Neuronal stem cell (in vitro differentiated cells): Measurements from ENCODE around the gene ZC3H7B.
"Not testable (repeated sequence)": the region's sequence is repeated elsewhere in the genome, so short reads cannot be mapped to it uniquely, and the experiment has no call there.

ENCODE experiments used
- DNase-seq: peaks from one replicate; pipeline ENCODE4 v3.0.0-alpha.2; 2013; ENCODE audit warnings: low spot score
- H2AFZ ChIP-seq: one replicate; pipeline ENCODE4 v1.6.1; 2013; ENCODE audit warnings: mild to moderate bottlenecking, low read length, inconsistent platforms
- H2AK5ac ChIP-seq: 2 replicates; pipeline ENCODE4 v1.6.1; 2013; ENCODE audit warnings: low read depth, mild to moderate bottlenecking, inconsistent platforms, low read length, moderate library complexity, mixed read lengths
- H2BK120ac ChIP-seq: 2 replicates; pipeline ENCODE4 v1.6.1; 2013; ENCODE audit warnings: low read depth, mild to moderate bottlenecking, inconsistent platforms, low read length, moderate library complexity, mixed read lengths
- H2BK12ac ChIP-seq: one replicate; pipeline ENCODE4 v1.6.1; 2013; ENCODE audit warnings: low read length, inconsistent platforms
- H2BK15ac ChIP-seq: 2 replicates; pipeline ENCODE4 v1.6.1; 2013; ENCODE audit warnings: mild to moderate bottlenecking, low read length, inconsistent platforms, mixed read lengths
- H2BK5ac ChIP-seq: one replicate; pipeline ENCODE4 v1.6.1; 2013; ENCODE audit warnings: inconsistent platforms, mild to moderate bottlenecking, low read length, moderate library complexity
- H3K14ac ChIP-seq: one replicate; pipeline ENCODE4 v1.6.1; 2013; ENCODE audit warnings: low read length, inconsistent platforms
- H3K18ac ChIP-seq: 2 replicates; pipeline ENCODE4 v1.6.1; 2013; ENCODE audit warnings: low read length, inconsistent platforms
- H3K23ac ChIP-seq: 2 replicates; pipeline ENCODE4 v1.6.1; 2013; ENCODE audit warnings: low read depth, mild to moderate bottlenecking, mixed read lengths, low read length, inconsistent platforms; ENCODE audit not compliant: poor library complexity
- H3K27ac ChIP-seq: replicated peaks from 3 replicates; pipeline ENCODE4 v1.5.1; 2013; ENCODE audit warnings: low read length, inconsistent platforms
- H3K27me3 ChIP-seq, 3 experiments: 2 replicates each; pipeline ENCODE4 v1.6.1; 2013; ENCODE audit warnings: low read length in 3 of 3, mild to moderate bottlenecking in 2 of 3, inconsistent platforms in 1 of 3, low read depth in 1 of 3, mixed read lengths in 1 of 3, moderate library complexity in 1 of 3; ENCODE audit not compliant: control insufficient read depth in 3 of 3, insufficient read depth in 3 of 3
- H3K36me3 ChIP-seq, 2 donors: replicated peaks in 1 of 2; 2 replicates each; pipeline ENCODE4 v1.6.1; 2013; ENCODE audit warnings: low read length in 2 of 2; ENCODE audit not compliant: control insufficient read depth in 2 of 2, insufficient read depth in 2 of 2
- H3K4ac ChIP-seq: 2 replicates; pipeline ENCODE4 v1.6.1; 2013; ENCODE audit warnings: inconsistent platforms, mild to moderate bottlenecking, low read length, moderate library complexity
- H3K4me1 ChIP-seq, 2 donors: 1 replicate in 1 of 2; 2 replicates in 1 of 2; pipeline ENCODE4 v1.6.1; 2013; ENCODE audit warnings: low read length in 2 of 2, low read depth in 1 of 2; ENCODE audit not compliant: control insufficient read depth in 2 of 2, insufficient read depth in 1 of 2
- H3K4me2 ChIP-seq: one replicate; pipeline ENCODE4 v1.6.1; 2013; ENCODE audit warnings: mild to moderate bottlenecking, low read length, inconsistent platforms; ENCODE audit not compliant: insufficient read depth, poor library complexity, severe bottlenecking
- H3K4me3 ChIP-seq, 2 donors: 2 replicates each; pipeline ENCODE4 v1.5.1; 2013; ENCODE audit warnings: low read length in 2 of 2, mild to moderate bottlenecking in 2 of 2, inconsistent platforms in 1 of 2, moderate library complexity in 1 of 2
- H3K79me1 ChIP-seq: one replicate; pipeline ENCODE4 v1.6.1; 2013; ENCODE audit warnings: low read depth, mild to moderate bottlenecking, inconsistent platforms, low read length, moderate library complexity
- H3K9ac ChIP-seq: one replicate; pipeline ENCODE4 v1.6.1; 2013; ENCODE audit warnings: mild to moderate bottlenecking, low read depth, low read length, inconsistent platforms; ENCODE audit not compliant: poor library complexity
- H3K9me3 ChIP-seq, 2 donors: replicated peaks in 1 of 2; 2 replicates each; pipeline versions ENCODE3 to v1.6.1; 2013; ENCODE audit warnings: low read length in 2 of 2, mild to moderate bottlenecking in 2 of 2, inconsistent platforms in 1 of 2, low read depth in 1 of 2, mixed read lengths in 1 of 2, moderate library complexity in 1 of 2; ENCODE audit not compliant: control insufficient read depth in 2 of 2, insufficient read depth in 1 of 2
- H4K8ac ChIP-seq: one replicate; pipeline ENCODE4 v1.6.1; 2013; ENCODE audit warnings: low read depth, mild to moderate bottlenecking, inconsistent platforms, low read length, moderate library complexity
- H4K91ac ChIP-seq: one replicate; pipeline ENCODE4 v1.6.1; 2013; ENCODE audit warnings: low read length, low read depth, mild to moderate bottlenecking, inconsistent platforms; ENCODE audit not compliant: poor library complexity
- WGBS, 2 donors: extraction: QIAGEN DNeasy Blood & Tissue Kit; methylation state at CpG; one replicate each; pipeline ENCODE4 v1.1.7; 2013; ENCODE audit warnings: missing lambda C conversion rate in 2 of 2, mixed read lengths in 1 of 2; ENCODE audit not compliant: insufficient read length in 2 of 2, insufficient replicate concordance in 1 of 2; ENCODE audit errors: extremely low coverage in 2 of 2; 5-methylcytosine and 5-hydroxymethylcytosine counted together

The ZC3H7B gene

DNA sequence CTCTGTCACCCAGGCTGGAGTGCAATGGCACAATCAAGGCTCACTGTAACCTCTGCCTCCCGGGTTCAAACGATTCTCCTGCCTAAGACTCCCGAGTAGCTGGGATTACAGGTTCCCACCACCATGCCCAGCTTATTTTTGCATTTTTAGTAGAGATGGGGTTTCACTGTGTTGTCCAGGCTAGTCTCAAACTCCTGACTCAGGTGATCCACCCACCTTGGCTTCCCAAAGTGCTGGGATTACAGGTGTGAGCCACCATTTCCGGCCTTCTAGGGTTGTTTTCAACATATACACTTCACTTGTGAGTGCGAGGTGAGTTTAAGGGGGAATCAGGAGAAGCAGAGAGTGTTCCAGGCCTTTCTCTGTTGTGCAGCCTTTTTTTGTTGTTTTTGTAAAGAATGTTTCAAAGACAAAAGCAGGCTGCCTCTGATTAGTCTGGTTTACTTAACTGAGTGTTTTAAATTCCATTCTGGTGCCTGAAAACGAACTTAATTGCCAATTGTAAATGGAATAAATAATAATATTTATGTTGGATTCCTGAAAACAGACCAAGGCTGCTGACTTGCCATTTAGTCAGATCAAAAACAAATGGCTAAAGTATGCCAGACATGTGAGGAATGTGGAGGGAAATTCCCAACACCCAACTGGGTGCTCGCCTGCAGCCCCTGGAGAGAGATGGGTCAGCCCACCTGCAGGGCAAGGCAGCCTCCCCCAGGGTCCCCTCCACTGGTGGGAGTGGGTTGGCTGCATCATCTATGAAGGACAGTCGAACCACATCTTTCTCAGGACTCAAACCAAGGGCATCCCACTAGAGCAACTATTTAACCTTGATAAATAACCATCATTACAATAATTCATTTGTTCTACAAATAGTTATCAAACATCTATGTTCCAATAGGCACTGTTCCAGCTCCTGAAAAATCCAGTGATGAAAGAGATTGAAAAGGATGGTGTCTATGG, 10.8 kb upstream of the ZC3H7B start:
- Histone ChIP-seq H3K9ac (no peak overlapping the region), H4K91ac (no peak overlapping the region), H3K27me3 (no peaks in the 10 kb centered on the region), H2AFZ (peak overlapping the region; percentile 45), H3K18ac (peak overlapping the region; percentile 70), H3K79me1 (peaks cover 1% of the 10 kb centered on the region), H2BK5ac (no peak overlapping the region), H4K8ac (no peak overlapping the region), H2AK5ac (peak overlapping the region; percentile 87), H3K36me3 (no peaks in the 10 kb centered on the region), H2BK15ac (no peak overlapping the region), H3K14ac (no peak overlapping the region), H3K23ac (no peak overlapping the region), H2BK120ac (no peak overlapping the region), H3K9me3 (peaks cover 0 to 2% of the 10 kb centered on the region in 2 donors), H3K4me3 (no peak overlapping the region), H3K4me2 (no peak overlapping the region), H2BK12ac (no peak overlapping the region), H3K4me1 (peaks cover 5 to 7% of the 10 kb centered on the region in 2 donors), H3K27ac (peak overlapping the region; percentile 81), H3K4ac (no peak overlapping the region)
- no CpG with 5 or more reads among the region's 8 CpGs for WGBS, 2 donors
- DNase-seq: peak; percentile 40

DNA sequence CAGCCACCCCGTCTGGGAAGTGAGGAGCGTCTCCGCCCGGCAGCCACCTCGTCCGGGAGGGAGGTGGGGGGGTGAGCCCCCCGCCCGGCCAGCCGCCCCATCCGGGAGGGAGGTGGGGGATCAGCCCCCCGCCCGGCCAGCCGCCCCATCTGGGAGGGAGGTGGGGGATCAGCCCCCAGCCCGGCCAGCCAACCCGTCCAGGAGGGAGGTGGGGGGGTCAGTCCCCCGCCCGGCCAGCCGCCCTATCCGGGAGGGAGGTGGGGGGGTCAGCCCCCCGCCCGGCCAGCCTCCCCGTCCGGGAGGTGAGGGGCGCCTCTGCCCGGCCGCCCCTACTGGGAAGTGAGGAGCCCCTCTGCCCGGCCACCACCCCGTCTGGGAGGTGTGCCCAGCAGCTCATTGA, 6.5 kb upstream of the ZC3H7B start:
- not testable (repeated sequence) for H3K14ac ChIP-seq, H4K91ac ChIP-seq, H3K23ac ChIP-seq, H3K18ac ChIP-seq, H2BK120ac ChIP-seq, H3K79me1 ChIP-seq, H3K27ac ChIP-seq, H2AFZ ChIP-seq, H3K4ac ChIP-seq, H3K36me3 ChIP-seq, H3K4me2 ChIP-seq, H3K9ac ChIP-seq, DNase-seq, H2BK15ac ChIP-seq, H2BK5ac ChIP-seq, H4K8ac ChIP-seq, H3K27me3 ChIP-seq, H3K4me3 ChIP-seq, H2AK5ac ChIP-seq, H2BK12ac ChIP-seq, H3K9me3 ChIP-seq, H3K4me1 ChIP-seq
- WGBS, 2 donors: no CpG with 5 or more reads among the region's 28 CpGs

DNA sequence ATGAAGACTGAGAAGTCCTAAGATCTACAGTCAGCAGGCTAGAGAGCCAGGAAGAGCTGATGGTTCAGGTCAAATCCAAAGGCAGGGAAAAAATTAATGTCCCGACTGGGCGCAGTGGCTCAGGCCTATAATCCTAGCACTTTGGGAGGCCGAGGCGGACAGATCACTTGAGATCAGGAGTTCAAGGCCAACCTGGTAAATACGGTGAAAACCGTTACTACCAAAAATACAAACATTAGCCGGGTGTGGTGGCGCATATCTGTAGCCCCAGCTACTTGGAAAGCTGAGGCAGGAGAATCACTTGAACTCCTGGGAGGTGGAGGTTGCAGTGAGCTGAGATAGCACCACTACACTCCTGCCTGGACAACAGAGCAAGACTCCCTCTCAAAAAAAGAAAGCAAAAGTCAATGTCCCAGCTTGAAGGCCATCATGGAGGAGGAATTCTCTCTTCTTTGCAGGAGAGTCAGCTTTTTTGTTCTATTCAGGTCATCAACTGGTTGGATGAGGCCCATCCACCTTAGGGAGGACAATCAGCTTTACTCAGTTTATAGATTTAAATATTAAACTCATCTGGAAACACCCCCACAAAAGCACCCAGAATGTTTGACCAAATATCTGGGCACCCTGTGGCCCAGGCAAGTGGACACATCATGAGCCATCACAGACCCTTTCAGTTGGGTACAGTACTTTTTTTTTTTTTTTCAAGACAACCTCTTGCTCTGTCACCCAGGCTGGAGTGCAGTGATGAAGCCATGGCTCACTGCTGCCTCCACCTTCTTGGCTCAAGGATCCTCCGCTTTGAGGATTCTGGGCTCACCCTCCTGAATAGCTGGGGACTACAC, 4.3 kb upstream of the ZC3H7B start:
- Histone ChIP-seq H4K8ac (no peak overlapping the region), H3K9ac (no peak overlapping the region), H3K18ac (no peak overlapping the region), H4K91ac (no peak overlapping the region), H3K36me3 (no peaks in the 10 kb centered on the region), H3K9me3 (peaks cover 0 to 2% of the 10 kb centered on the region in 2 donors), H2BK5ac (no peak overlapping the region), H2AFZ (no peak overlapping the region), H3K27ac (no peak overlapping the region), H2BK12ac (no peak overlapping the region), H3K4me3 (no peak overlapping the region), H2BK120ac (no peak overlapping the region), H3K23ac (no peak overlapping the region), H3K27me3 (no peaks in the 10 kb centered on the region), H2AK5ac (no peak overlapping the region), H2BK15ac (no peak overlapping the region), H3K79me1 (peaks cover 5% of the 10 kb centered on the region), H3K4me2 (no peak overlapping the region), H3K14ac (no peak overlapping the region), H3K4ac (no peak overlapping the region), H3K4me1 (peaks cover 0 to 3% of the 10 kb centered on the region in 2 donors)
- no peak for DNase-seq
- whole genome bisulfite sequencing, 2 donors: no CpG with 5 or more reads among the region's 9 CpGs

DNA sequence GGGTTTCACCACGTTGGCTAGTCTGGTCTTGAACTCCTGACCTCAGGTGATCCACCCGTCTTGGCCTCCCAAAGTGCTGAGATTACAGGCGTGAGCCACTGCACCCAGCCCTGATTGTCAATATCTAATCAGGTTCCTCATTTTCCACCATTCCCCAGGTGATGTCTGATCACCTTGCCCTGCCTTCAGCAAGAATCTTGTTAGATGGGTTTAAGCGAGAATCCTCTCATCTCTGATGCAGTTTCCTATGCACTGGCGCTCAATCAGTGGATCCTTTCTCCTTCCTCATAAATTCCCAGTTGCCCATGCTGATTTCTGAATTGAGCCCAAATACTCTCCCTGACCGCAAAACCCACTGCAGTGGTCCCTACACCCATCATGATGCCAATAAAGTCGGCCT, 664 bp upstream of the ZC3H7B start:
- Histone ChIP-seq H3K9me3 (no peaks in the 10 kb centered on the region), H3K4me1 (peaks cover 6 to 9% of the 10 kb centered on the region in 2 donors), H3K4me3 (peak overlapping the region in 1 of 2 donors; percentile 69), H2BK120ac (no peak overlapping the region), H3K36me3 (peaks cover 2 to 8% of the 10 kb centered on the region in 2 donors), H3K9ac (no peak overlapping the region), H3K27ac (no peak overlapping the region), H3K18ac (no peak overlapping the region), H2AFZ (peak overlapping the region; percentile 98), H4K8ac (no peak overlapping the region), H3K4me2 (peak overlapping the region; percentile 65), H4K91ac (no peak overlapping the region), H3K4ac (no peak overlapping the region), H2BK15ac (no peak overlapping the region), H2BK12ac (no peak overlapping the region), H3K14ac (no peak overlapping the region), H2BK5ac (no peak overlapping the region), H3K27me3 (no peaks in the 10 kb centered on the region), H3K23ac (no peak overlapping the region), H2AK5ac (no peak overlapping the region), H3K79me1 (peaks cover 8% of the 10 kb centered on the region)
- no peak for DNase-seq
- no CpG with 5 or more reads among the region's 7 CpGs for WGBS, 2 donors
